ENCODE results near the gene SLCO2A1.

DNA sequence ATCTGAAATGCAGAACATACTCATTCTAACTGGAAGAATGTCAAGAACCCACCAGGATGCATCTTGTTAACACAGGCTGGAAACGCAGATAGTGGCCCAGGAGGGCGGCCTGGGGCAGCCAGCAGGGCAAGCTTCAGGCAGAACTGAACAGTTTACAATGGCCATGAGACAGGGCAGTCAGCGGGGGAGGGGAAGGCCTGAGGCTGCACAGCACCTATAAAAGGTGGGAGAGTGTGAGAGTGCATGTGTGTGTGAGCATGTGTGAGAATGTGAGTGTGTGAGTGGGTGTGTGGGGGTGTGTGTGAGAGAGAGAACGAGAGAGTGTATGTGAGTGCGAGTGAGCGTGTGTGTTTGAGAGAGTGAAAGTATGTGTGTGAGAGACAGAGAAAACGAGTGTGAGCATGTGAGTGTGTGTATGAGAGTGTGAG lies 26.8 kb upstream of the SLCO2A1 start:
- TF ChIP-seq, protein P1, sequence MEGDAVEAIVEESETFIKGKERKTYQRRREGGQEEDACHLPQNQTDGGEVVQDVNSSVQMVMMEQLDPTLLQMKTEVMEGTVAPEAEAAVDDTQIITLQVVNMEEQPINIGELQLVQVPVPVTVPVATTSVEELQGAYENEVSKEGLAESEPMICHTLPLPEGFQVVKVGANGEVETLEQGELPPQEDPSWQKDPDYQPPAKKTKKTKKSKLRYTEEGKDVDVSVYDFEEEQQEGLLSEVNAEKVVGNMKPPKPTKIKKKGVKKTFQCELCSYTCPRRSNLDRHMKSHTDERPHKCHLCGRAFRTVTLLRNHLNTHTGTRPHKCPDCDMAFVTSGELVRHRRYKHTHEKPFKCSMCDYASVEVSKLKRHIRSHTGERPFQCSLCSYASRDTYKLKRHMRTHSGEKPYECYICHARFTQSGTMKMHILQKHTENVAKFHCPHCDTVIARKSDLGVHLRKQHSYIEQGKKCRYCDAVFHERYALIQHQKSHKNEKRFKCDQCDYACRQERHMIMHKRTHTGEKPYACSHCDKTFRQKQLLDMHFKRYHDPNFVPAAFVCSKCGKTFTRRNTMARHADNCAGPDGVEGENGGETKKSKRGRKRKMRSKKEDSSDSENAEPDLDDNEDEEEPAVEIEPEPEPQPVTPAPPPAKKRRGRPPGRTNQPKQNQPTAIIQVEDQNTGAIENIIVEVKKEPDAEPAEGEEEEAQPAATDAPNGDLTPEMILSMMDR (IDR thresholded peaks at IDR 0.05), result no peak
- no peak for TF ChIP-seq POLR2A (IDR thresholded peaks at IDR 0.05)
